SU-DHL-6 (cell line): Measurements from ENCODE around the gene GALNT14.

Source experiments
- EZH2phosphoT487 ChIP-seq: fragments of 200-600 bp; sonication (generic), shearing (Covaris generic); conservative IDR thresholded peaks from 2 replicates; pipeline ENCODE4 v1.6.1; 2018; ENCODE audit warnings: mild to moderate bottlenecking, antibody characterized with exemption, low read length, moderate library complexity, mixed read lengths
- TF ChIP-seq, protein P1 (sequence below): fragments of 200-600 bp; sonication (generic); IDR thresholded peaks from one replicate; pipeline ENCODE4 v1.5.1; 2017; ENCODE audit warnings: antibody characterized with exemption, mild to moderate bottlenecking, low read length, moderate library complexity; ENCODE audit not compliant: insufficient read depth, poor library complexity, severe bottlenecking

DNA sequence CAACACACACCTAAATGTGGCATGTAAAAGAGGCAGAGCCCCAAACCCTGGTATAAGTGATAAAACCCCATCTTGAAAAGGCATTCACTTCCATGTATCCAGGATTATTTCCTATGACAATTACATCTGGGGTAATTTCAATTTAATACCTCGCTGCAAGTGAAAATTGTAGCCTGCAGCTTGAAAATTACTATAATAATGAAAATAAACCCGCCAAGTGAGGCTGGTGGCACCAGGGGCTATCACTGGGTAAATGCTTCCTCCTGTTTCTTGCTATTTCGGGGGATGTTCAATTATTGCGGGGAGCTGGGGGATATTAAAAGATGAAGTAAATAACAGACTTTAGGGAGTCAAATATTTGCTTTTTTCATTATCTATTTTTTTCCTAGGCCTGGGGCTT, 171.5 kb downstream of the GALNT14 start:
- TF ChIP-seq, protein P1, sequence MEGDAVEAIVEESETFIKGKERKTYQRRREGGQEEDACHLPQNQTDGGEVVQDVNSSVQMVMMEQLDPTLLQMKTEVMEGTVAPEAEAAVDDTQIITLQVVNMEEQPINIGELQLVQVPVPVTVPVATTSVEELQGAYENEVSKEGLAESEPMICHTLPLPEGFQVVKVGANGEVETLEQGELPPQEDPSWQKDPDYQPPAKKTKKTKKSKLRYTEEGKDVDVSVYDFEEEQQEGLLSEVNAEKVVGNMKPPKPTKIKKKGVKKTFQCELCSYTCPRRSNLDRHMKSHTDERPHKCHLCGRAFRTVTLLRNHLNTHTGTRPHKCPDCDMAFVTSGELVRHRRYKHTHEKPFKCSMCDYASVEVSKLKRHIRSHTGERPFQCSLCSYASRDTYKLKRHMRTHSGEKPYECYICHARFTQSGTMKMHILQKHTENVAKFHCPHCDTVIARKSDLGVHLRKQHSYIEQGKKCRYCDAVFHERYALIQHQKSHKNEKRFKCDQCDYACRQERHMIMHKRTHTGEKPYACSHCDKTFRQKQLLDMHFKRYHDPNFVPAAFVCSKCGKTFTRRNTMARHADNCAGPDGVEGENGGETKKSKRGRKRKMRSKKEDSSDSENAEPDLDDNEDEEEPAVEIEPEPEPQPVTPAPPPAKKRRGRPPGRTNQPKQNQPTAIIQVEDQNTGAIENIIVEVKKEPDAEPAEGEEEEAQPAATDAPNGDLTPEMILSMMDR, result no peak
- TF ChIP-seq EZH2phosphoT487, result no peak
